ENCODE measurements around the gene POLR2L.

The POLR2L gene

DNA sequence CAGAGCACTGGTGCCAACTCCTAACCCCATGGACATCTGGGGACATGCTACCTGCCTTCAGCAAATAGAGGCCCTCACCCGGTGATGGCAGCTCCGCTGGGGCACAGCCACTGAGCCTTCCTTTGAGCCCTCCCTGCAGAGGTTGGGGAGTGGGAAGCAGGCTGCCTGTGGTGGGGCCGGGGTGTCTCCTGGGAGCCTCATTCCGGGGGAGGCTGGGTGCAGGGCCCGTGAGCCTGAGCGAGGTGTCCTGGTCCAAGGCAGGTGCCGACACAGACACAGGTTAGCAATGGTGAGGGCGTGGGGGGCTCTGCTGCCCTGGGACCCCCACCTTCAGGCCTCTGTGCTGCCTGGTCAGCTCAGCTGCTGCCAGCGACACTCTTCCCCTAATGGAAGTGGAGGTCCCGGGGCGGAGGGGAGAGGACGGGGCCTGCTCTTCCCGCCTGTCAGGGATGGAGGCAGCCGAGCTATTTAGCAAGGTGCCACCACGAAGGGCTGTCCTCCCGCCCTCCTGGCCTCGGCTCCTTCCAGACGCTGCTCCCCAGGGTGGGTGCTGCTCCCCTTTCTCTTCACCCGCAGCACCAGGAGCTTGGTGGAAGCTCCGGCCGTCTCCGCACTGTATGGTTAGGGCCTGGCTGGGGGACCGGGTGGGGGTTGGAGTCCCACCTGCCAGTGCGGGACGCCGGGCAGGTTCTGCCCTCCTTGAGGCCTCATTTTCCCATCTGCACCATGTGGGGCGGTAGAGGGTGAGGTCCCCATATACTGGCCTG, 11.5 kb upstream of the POLR2L start:
- DNase-seq = no peak

DNA sequence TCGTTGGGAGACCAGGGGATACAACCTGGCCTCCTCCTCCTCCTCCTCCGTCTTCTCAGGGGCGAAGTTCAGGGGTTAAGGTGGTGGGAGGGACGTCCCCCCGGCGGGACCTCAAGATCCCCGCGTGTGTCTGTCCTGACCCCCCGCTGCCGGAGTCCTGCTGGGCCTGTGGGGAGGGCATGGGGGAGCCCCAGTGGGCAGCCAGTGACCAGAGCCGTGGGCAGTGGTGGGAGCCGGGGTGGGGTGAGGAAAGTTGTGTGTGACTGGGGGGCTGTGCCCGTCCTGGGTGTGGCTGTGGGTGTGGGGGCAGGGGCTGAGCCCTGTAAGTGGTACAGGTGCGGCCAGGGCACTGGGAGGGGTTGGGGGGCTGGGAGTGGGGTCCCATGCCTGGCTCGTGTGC, 10.4 kb upstream of the POLR2L start:
- DNase-seq = no peak

DNA sequence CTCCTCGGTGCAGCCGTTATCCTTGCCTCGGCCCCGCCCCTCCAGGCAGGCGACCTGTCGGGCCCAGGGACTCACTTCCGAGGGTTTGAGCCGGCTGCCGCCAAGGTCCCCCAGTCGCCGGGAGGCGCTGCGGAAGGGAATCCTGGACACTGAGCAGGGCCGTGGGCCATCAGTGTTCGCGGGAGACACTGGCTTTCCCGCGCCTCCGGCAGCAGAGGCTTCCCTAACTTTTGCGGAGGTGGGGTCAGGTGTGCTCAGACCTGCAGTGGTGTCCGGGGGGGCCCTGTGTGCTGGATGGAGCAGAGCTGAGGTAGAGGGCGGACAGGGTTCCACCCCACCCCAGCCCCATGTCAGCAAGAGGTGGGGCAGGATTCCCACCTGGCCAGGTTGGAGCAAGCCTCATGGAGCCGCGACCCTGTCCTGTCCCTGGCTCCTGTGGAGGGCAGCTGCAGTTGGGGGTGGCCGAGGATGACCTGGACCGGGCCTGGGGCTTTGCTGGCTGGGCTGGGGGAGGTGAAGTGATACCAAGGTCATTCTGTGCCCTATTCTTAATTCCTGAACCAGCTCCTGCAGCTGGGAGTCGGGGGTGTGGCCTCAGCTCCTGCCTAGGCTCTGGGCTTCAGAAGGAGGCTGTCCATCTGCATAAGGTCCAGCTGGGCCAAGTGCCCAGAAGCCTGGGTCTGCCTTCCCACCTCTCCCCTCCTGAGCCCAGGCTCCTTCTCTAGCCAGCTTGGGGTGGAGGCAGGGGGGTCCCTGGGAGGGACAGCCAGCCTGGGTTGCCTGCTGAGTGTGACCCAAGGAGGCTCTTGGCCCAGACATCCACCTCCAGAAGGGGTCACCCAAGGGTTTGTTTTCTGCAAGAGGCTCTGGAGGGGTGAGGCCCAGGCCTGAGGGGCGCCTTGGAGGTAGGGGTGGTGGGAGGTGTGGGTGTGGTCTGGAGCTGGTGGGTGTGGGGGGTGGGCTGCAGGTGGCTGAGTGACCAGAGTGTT, 8.7 kb upstream of the POLR2L start:
- DNase-seq = no peak

DNA sequence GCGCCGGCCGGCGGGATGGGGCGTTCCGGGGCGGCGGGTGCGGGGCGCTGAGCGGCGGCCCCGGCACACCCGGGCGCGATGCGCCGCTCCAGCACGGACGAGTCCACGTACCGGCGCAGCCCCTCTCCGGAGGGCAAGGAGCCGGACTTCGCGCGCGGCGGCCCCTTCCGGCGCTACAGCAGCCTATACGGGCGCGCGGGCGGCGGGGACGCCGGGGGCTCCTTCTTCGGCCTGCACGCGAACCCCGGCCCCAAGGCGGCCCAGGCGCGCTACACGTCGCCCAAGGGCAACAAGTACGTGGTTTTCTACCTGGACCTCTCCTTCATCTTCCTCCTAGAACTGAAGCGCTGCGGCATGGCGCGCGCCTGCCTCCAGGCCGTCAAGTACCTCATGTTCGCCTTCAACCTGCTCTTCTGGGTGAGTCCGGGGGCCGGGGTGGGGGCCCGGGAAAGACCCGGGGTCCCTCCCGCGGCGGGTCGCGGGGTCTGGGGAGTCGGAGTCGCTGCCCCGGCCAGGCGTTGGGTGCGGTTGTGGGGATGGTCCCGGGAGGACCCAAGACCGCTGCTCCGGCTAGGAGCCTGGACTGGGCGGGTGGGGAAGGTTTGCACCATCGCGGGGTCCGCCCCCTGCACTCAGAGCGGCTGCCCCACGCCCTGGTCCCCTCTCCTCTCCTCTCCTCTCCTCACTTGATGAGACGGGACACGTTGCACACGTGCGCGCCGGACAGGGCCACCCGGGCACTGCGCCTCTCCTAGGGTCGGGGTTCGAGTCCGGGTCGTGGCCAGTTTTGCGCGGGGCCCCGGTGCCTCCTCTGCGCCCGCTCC, 7.8 kb upstream of the POLR2L start:
- DNase-seq = no peak

DNA sequence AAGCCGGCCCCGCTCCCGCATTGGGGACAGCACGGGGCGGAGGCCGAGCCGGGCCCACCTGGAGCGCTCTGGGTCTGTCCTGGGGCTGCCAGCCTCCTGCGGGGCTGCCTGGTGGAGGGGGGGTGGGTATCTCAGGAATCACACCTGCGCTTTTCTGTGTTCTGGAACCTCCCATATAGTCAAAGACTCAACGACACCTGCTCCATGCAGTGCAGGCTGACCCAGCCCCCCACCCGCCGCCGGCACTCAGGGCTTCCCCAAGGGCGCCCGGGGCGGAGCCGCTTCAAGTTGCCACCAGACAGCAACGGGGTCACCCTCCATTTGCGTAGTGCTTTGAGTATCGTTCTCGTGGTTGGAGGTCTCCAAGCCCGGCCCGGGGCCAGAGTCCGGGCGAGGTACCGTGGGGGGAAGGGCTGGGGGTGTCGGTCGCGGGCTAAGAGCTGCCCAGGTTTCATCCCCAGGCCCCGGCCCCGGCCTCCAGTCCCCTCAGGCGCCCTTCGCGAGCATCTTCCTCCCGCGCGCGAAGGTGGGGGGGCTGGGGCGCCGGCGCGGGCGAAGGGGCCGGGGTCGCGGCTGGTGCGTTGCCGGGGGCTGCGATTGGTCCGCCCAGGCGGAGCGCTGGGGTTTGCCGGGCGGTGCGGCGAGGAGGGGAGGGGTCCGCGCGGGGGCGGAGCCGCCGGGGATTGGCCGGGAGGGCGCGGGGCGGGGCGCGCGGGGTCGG, 6.9 kb upstream of the POLR2L start:
- no peak for DNase-seq

DNA sequence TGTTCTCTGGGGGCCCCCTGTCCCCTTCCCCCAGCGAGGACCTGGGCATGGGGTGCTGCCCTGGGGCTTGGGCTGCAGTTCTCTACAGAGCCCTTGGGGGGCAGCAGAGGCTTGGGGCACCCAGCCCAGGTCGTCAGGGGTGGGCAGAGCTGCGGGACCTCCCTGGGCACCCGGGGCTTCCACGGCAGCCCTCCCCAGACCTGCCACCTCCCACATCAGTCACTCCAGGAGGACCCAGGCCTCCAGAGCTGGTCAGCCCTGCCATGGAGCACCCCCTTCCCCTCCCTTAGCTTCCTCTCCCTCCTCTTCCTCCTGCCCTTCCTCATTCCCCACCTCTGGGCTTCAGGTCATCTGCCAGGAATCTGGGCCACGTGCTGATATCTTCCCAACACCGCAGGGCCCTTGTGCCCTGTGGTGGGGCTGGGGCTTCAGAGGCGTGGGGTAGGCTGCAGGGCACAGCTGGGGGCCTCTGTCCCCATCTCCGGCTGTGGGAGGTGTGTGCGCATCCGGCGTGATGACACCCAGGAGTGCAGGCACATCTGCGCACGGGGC, 6.1 kb upstream of the POLR2L start:
- no peak for DNase-seq

DNA sequence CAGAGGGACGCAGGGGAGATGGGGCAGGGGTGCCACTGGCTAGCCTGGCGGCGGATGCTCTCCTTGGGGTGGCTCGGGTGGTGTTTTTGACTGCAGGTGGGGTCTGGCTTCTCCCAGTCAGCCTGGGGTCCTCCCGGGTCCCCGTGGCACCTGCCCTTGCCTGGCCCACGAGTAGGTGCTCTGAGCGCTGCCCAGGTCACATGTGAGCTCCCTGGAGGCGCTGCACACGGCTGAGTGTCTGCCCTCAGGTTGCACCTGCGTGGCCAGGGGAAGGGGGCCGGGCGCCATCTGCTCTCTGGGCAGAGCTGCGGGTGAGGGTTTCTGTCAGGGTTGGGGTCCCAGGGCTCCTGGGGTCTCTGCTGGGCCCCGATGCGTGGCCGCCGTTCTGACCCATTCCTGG, 5.5 kb upstream of the POLR2L start:
- DNase-seq = no peak

DNA sequence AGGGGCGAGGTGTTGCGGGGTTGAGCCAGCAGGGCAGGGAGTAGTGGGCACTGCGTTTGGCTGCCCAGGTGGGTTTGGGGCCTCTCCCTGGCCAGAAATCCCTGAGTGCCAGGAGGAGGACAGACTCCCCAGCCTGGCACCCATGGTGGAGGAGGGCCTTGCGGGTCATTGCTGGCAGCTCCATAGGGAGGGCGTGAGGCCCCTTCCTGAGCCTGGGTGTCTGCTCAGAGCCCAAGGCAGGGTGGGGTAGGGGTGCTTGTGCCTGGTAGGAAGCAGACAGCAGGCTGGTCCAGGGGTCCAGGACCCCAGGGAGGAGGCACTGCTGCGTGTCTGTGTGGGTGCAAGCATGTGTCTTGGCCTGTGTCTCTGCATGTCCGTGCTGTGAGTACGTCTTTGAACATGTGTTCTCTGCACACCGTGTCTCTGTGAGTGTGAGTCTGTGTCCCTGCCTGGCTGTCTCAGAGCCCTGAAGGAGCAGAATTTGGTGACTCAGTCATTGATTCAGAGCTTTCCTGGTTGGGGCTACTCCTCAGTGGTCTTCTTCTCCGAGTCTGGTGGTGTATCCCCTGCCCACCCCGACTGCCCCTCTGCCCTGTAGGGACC, 4.3 kb upstream of the POLR2L start:
- DNase-seq = no peak

DNA sequence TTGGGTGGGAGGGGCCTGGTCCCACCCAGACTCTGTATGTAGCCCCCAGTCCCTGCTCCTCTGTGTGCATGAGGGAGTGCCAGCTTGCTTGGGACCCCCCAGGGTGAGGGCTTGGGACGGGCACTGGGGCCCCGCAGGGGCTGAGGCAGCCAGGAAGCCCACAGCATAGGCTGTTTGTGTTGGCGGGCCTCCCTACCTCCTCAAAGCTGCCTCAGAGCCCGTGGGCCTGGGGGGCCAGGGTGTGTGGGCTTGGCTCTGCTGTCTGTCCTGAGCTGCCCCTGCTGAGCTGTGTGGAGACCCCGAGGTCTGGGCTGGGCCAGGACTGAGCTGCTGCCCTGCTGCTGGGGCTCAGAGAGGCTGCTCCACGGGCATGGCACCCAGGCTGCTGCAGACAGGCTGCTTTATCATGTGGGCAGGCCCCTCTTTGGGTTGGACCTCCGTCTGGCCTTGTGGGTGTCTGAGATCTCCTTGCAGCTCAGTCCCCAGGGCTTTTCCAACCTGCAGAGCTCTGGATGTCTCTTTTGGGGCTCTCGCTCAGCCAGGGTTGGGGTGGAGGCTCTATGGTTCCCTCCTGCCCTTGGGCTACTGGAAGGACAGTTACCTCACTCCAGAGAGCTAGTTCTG, 3.7 kb upstream of the POLR2L start:
- peak; percentile 80 for DNase-seq

DNA sequence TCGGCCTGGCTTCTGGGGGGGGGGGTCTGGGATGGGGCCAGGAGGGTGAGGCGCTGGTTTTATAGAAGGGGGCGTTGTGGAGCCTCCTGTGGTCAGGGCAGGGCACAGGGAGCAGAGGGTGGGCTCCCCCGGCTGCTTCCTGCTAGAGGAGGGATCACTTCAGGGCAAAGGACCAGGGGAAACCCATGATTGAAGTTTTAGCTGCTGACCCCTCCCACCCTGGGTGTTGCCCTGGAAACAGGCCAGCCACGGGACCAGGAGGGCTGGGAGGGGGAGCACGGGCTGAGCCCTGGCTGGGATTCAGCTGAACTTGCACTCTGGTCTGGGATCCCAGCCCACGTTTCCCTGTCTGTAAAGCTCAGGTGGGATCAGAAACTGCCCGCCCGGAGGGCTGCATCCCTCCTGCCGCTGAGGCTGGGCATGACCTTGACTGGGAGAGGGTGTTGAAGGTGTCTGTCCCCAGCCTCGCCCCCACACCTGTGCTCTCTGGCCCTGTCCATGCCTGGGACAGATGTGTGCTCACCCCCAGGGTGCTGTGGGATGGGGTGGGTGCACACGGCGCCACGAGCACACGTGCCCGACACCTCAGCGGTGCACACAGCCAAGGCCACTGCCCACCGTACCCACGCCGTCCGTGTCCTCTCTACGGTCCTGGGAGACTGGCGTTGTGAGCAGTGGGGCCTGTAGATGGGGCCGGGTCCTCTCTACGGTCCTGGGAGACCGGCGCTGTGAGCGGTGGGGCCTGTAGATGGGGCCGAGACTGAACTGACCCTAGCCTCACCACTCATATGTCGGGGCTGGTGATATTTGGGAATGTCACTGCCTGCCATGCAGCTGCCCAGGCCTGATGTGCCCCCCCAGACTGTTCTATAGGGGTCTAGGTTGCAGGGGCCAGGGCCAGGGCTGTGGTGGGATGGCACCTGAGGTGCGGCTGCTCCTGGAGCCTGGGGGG, 2.6 kb upstream of the POLR2L start:
- DNase-seq = peak; percentile 97

DNA sequence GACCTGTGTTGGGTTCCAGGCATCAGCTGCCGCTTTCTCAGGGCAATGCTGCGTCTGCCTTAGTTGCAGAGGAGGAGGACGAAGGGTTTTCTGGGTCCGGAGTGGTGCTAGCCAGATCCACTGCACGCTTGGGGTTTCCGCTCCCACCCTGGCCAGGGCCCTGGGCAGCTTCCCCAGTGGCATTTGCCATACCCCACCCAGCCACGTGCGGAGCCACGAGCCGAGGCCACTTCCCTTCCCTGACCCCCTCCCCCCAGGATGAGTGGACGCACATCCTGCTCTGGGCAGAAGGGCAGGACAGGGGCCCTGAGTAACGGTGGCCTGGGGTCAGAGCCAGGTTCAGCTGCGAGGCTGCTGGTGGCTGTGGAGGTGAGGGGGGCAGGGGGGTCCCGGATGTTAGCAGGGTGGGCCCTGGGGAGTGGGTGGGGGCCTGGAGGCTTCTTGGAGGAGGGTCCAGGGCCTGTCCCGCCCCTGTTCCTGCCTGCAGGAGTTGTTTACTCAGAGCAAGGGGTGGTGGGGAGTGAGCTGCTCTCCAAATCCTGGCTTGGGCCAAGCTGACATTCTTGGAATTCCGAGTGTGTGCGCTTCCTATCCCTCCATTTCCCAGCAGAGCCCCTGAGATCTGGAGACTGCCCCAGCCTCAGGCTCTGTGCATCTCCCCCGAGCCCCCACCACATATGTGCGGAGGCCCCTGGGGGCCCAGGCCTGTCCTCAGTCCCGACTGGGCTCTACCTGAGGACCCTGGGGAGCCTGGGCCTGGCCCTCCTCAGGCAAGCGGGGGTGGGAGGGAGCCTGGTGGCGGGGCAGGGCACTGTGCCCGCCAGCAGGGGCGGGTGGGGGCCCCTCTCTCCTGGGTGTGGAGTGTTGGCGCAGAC, 1.7 kb upstream of the POLR2L start:
- peak; percentile 90 for DNase-seq

DNA sequence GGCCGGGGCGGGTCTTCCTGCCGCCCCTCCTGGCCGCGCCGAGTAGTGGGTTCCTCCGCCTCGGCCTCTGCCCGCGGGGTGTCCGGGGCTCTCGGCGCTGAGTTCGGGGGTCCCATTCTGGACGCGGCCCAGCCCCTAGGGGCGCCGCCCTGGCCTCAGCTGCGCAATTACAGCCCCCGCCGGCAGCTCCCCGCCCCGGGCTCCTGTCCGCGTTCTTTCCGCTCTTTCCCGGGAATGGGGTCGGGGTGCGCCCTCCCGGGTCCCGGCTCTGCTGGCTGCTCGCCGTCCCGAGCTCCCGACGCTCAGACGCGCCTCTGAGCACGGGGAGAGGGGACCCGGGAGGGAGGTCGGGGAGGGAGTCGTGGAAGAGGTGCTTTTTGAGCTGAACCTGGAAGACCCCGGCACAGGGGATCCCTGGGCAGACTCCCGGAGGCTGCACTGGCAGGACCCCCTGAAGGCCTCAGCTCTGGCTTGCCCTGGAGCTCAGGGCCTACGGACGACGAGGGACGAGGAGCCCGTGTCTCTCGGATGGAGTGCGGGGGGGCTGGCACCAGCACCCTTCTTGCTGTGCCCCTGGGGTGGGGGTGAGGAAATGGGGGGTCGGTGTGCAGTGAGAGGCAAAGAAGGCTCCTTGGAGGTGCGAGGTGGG, 881 bp upstream of the POLR2L start:
- DNase-seq = no peak

DNA sequence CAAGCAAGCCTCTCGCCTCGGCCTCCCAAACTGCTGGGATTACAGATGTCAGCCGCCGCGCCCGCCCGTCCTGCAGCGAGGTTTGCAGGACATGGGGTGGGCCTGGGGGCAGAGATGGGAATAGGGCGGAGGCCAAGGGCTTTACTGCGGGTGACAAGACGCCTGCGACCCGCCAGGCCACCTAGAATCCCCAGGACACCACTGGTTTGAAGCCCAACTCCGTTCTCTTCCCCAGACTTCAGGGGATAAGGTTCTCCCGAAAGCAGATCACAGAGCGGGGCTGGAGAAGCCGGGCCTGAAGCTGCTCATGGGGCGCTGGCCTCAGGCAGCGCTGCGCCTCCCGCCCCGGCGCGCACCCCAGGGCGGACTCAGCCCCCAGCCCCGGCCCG, 354 bp downstream of the POLR2L start:
- DNase-seq = no peak

DNA sequence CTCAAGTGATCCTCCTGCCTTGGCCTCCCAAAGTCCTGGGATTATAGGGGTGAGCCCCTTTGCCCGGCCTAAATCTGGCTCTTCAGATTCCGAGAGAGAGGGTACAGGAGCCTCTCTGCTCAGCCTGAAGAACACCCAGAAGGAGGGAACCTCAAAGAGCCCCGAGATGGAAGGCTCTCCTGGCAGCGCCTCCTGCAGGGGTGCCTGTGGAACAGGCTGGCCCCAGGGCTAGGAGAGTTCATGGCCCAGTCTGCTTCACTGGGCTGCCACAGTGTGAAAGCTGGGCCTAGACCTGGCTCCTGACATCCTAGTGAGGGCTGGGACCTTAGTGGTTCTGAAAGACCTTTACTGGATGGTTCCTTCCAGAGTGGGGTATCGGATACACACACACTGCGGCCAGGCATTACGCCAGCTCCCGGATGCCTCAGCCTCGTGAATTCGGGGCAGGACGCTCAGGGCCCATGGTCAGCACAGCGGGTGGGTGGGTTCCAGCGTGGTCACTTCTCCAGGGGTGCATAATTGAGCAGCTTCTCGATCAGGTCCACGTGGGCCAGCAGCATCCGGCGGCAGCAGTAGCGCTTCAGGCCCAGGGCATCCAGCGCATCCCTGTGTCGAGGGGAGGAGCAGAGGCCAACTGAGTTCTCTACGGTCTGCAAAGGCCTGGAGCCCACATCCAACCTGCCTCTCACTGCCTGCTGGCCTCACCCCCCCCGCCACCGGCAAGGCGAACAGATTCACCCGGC, 2.3 kb downstream of the POLR2L start:
- no peak for DNase-seq

DNA sequence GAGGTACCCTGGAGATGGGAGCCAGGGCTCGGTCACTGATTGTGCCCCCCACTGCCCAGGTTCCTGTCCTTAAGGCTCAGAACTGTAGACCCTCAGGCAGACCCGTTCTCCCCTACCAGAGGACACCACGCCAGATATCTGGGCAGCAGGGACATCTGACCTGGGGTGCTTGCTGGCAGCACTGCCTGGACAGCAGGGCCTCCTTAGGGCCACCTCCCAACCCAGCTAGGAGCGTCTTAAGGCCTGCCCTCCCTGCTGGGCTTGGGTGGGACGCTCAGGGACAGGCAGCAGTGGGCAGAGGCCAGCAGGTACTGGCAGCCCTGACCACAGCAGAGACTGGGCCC, 3.1 kb downstream of the POLR2L start:
- no peak for DNase-seq

DNA sequence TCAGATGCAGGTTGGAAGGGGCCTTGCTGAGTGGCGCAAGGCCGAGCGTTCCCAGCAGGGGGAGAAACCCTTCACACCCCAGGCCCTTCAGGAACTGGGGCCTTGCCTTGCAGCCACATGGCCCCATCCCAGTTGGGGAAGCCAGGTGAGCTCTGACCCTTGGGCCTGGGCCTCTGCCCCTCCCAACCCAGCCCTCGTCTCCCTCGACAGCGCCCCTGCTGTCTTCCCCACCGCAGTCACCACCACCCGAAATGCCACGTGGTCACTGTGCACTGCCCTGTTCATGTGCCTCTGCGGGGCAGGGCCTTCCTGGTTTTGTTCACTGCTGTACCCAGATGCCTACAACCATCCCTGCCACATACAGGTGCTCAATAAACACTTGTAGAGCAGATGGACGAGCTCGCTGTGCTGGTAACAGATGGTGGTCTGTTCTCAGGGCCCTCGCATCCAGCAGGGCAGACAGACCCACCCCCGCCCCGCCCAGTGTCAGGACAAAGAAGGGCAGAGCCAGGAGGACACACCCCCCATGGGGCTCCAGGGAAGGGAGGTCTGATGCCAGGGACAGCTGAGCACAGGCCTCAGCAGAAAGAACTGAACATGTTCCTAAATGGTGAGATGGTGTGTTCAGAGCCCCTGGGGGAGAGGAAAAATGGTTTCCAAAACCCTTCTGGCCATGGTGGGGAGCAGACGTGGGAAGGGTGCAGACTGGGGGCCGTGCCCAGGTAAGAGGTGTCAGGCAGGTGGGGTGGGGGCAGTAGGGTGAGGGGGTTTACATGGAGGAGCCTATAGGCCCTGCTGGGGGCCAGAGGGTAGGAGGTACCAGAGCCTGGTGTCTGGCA, 3.7 kb downstream of the POLR2L start:
- DNase-seq = no peak

DNA sequence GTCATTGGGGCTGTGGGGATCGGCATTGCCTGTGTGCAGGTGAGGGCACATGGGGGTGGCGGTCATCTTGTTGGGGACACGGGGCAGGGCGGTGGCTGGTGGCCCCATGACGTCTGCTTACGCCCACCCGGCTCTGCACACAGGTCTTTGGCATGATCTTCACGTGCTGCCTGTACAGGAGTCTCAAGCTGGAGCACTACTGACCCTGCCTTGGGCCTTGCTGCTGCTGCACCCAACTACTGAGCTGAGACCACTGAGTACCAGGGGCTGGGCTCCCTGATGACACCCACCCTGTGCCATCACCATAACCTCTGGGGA, 4.4 kb downstream of the POLR2L start:
- no peak for DNase-seq
